Activated CD4-positive, alpha-beta T cell treated with anti-CD3 and anti-CD28 coated beads for 36 hours (primary cell): ENCODE results near the gene SUPT4H1. TPM values are rescaled to one million over a fixed set of nuclear protein-coding genes. Genes with fewer than 3 reads are reported as not detected.

Experiments used
- microRNA-seq: library from miRNA; unstranded; fragments of <30 nt; microRNA quantifications from one replicate; pipeline ENCODE4 v1.2.0, GENCODE V29; 2021; ENCODE audit warnings: borderline replicate concordance
- total RNA-seq, 2 experiments: library from RNA; stranded (reverse); gene quantifications; one replicate each; pipeline ENCODE4 v1.2.3, GENCODE V29; 2021

Gene SUPT4H1
- total RNA-seq, 2 experiments from 2014 or later = 106 to 129 TPM

Small RNA genes lying within 50 kb of the gene (microRNA-seq; reads per million reads assigned to microRNA genes)
- gene MIR4736 = not detected

Other genes starting within 250 kb of the SUPT4H1 start
- gene OR4D1, start 203.8 kb downstream of the SUPT4H1 start, total RNA-seq = under 1 TPM; 0.16 to 0.27 TPM
- not detected for gene OR4D2, start 185.2 kb downstream of the SUPT4H1 start, total RNA-seq
- not detected for gene EPX, start 159.5 kb downstream of the SUPT4H1 start, total RNA-seq
- gene MKS1, start 132.9 kb downstream of the SUPT4H1 start, total RNA-seq = 10 to 100 TPM; 20.4 to 22.5 TPM
- gene LPO, start 113.6 kb downstream of the SUPT4H1 start, total RNA-seq = under 1 TPM in 1 of 2 experiments, not detected in 1; 0.14 TPM
- gene MPO, start 71.3 kb downstream of the SUPT4H1 start, total RNA-seq = under 1 TPM in 1 of 2 experiments, not detected in 1; 0.07 TPM
- gene TSPOAP1, start 23.4 kb downstream of the SUPT4H1 start, total RNA-seq = 10 to 100 TPM; 11.8 to 12.4 TPM
- gene RNF43, start 65.3 kb upstream of the SUPT4H1 start, total RNA-seq = 1 to 10 TPM in 1 of 2 experiments, under 1 TPM in 1; 0.71 to 1.0 TPM
- gene HSF5, start 136.2 kb upstream of the SUPT4H1 start, total RNA-seq = 1 to 10 TPM; 2.6 to 3.1 TPM
- gene MTMR4, start 162.4 kb upstream of the SUPT4H1 start, total RNA-seq = 10 to 100 TPM; 69.2 to 77.9 TPM